Measurements from ENCODE around the gene BRAF.

- TF ChIP-seq, protein P1, sequence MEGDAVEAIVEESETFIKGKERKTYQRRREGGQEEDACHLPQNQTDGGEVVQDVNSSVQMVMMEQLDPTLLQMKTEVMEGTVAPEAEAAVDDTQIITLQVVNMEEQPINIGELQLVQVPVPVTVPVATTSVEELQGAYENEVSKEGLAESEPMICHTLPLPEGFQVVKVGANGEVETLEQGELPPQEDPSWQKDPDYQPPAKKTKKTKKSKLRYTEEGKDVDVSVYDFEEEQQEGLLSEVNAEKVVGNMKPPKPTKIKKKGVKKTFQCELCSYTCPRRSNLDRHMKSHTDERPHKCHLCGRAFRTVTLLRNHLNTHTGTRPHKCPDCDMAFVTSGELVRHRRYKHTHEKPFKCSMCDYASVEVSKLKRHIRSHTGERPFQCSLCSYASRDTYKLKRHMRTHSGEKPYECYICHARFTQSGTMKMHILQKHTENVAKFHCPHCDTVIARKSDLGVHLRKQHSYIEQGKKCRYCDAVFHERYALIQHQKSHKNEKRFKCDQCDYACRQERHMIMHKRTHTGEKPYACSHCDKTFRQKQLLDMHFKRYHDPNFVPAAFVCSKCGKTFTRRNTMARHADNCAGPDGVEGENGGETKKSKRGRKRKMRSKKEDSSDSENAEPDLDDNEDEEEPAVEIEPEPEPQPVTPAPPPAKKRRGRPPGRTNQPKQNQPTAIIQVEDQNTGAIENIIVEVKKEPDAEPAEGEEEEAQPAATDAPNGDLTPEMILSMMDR (IDR thresholded peaks at IDR 0.05; ENCODE audit: poor library complexity): no peak
- no peak for TF ChIP-seq EZH2 (IDR thresholded peaks at IDR 0.05; ENCODE audit: borderline replicate concordance)
Observed at GRCh38 chr7:140810385-140810784, 114.3 kb downstream of the BRAF start.
